H7 (cell line): Measurements from ENCODE around the gene GTF2H1. TPM values are rescaled to one million over a fixed set of nuclear protein-coding genes. Genes with fewer than 3 reads are reported as not detected.

ENCODE experiments used
- DNase-seq: peaks from one replicate; pipeline ENCODE4 v3.0.0; 2012
- H3K27me3 ChIP-seq: 2 replicates; pipeline ENCODE4 v1.6.0; 2011; ENCODE audit warnings: mild to moderate bottlenecking, low read length; ENCODE audit not compliant: control insufficient read depth, insufficient read depth
- H3K36me3 ChIP-seq: replicated peaks from 2 replicates; pipeline ENCODE4 v1.5.1; 2011; ENCODE audit warnings: low read length; ENCODE audit not compliant: control insufficient read depth, insufficient read depth
- H3K4me3 ChIP-seq: 2 replicates; pipeline ENCODE4 v1.5.1; 2011; ENCODE audit warnings: low read depth, mild to moderate bottlenecking, control low read depth, low read length, moderate library complexity; ENCODE audit not compliant: insufficient read depth
- total RNA-seq: library from RNA; depleted of rRNA; stranded (reverse); fragments of >200 nt; shearing (Covaris generic); gene quantifications from 2 replicates; pipeline ENCODE4 v1.2.3, GENCODE V29; 2014

The GTF2H1 gene
- total RNA-seq, 1 experiment from 2014 or later: 31.1 TPM

DNA sequence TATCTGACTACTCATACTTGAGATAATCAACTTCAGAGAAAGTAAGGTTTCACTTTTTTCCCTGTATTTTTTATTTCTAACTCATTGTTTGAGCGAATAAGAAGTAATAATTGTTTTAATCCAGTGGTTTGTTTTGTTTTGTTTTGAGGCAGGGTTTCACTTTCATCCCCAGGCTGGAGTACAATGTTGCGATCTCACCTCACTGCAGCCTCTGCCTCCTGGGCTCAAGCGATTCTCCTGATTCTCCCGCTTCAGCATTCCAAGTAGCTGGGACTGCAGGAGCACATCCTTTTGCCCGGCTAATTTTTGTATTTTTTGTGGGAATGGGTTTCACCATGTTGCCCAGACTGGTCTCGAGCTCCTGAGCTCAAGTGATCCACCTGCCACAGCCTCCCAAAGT, 8.6 kb downstream of the GTF2H1 start:
- H3K27me3 ChIP-seq: no peaks in the 10 kb centered on the region
- no peak for DNase-seq
- peaks cover 8% of the 10 kb centered on the region for H3K36me3 ChIP-seq
- no peak overlapping the region for H3K4me3 ChIP-seq

DNA sequence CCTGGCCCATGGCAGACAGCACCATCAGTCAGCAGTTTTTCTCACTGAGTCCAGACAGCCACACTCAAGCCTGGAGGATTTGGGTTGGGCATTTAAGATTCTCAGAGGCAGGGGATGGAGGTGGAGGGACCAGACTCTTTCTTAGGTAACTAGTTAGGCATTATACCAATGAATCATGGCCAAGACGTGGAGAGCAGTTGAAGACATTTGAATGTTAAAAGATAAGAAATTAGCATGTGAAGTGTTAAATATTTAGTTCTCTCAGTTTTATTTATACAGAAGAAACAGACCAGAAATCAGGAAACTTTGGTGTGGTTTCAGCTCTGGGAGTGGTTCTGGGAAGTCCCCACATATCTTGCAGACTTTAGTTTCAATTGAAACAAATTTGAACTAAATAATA, 9.9 kb downstream of the GTF2H1 start:
- H3K27me3 ChIP-seq: no peaks in the 10 kb centered on the region
- peaks cover 8% of the 10 kb centered on the region for H3K36me3 ChIP-seq
- H3K4me3 ChIP-seq: no peak overlapping the region
- peak; percentile 43 for DNase-seq

DNA sequence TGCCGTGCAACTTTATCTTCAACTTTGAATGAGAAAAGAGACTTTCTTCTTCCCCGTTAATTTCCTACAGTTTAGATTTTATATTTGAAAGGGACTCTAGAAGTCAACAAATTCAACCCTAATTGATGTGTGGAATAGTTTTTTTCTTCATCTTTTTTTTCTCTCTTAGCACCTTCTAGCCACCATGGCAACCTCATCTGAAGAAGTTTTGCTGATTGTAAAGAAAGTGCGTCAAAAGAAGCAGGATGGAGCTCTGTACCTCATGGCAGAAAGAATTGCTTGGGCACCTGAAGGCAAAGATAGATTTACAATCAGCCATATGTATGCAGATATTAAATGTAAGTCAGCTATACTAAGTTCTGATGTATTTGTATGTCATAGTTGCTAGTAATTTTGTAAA, 10.5 kb downstream of the GTF2H1 start:
- Histone ChIP-seq H3K27me3 (no peaks in the 10 kb centered on the region), H3K4me3 (no peak overlapping the region), H3K36me3 (peaks cover 8% of the 10 kb centered on the region)
- DNase-seq: no peak

DNA sequence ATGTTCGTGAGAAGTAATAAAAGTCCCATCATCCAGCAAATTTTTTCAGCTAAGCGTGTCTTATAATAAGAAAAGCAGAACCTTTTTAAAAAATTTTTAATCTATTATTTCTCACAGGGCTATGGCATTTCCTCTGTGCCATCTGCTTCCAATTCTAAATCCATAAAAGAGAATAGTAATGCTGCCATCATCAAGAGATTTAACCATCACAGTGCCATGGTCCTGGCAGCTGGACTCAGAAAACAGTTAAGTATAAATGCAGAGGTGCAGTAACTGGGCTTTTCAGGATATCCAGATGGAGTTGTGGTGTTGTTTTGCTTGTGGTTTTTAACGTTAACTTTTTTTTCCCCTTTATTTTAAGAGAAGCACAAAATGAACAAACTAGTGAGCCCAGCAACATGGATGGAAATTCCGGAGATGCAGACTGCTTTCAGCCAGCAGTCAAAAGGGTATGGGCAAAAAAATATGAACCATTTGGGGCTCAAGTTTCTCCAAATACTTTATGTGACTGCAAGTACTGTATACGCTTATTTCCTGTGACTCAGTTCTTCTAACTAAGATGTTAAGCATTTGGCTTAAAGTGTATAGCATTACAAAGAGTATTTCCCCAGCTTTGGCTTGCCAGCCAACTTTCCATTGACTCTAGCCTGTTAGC, 25.2 kb downstream of the GTF2H1 start:
- H3K27me3 ChIP-seq: no peaks in the 10 kb centered on the region
- no peak for DNase-seq

DNA sequence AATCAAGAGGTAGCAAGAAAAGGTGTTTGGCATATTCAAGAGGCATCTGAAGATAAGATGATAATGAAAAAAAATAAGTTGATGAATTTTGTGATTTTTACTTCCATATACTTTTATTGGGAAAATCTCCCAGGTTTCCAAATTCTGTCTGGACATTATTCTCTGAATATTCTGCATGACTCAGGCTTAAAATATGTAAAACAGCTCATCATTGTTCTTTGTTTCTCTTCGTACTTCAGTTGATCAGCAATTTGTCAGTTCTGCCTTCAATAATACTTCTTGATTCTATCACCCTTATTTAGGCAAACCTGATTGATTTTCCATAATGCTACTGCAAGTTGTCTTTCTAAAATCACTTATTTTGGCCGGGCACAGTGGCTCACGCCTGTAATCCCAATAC, 30.2 kb downstream of the GTF2H1 start:
- Histone ChIP-seq H3K36me3 (peaks cover 4% of the 10 kb centered on the region), H3K4me3 (no peak overlapping the region), H3K27me3 (no peaks in the 10 kb centered on the region)
- no peak for DNase-seq

More for the DNA sequence above, 25.2 kb downstream of the GTF2H1 start:
- Histone ChIP-seq H3K36me3 (peaks cover 7% of the 10 kb centered on the region), H3K4me3 (no peak overlapping the region)

DNA sequence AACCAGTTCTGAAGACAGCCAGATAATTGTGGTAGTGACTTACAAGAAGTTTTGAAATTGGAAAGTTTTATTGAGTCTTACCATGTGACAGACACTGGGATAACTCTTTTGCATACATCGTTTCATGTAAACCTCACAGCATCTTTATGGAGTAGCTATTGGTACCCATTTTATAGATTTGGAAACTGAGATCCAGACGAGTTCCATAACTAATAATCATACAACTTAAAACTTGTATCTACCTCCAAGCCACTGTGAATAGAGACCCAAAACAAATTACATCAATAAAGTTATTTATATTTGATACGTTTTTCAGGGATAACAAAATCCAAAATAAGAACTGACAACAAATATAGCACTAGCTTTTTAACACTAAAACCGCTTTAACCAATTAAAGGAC, 36.3 kb downstream of the GTF2H1 start:
- DNase-seq: no peak
- Histone ChIP-seq H3K4me3 (no peak overlapping the region), H3K36me3 (peaks cover 10% of the 10 kb centered on the region), H3K27me3 (no peaks in the 10 kb centered on the region)

DNA sequence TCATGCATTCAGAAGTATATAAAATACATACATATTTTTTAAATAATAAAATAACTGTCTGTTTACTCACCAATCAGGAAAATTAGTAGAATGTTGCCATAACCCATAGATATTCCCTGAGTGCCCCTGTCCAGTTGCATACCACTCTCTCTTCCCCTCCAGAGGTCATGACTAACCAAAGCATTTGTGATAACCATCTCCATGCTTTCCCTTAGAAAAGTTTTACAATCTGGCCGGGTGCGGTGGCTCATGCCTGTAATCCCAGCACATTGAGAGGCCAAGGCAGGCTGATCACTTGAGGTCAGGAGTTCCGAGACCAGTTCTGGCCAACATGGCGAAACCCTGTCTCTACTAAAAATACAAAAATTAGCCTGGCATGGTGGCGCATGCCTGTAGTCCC, 38.8 kb downstream of the GTF2H1 start:
- H3K4me3 ChIP-seq: no peak overlapping the region
- DNase-seq: no peak
- H3K27me3 ChIP-seq: no peaks in the 10 kb centered on the region
- peaks cover 12% of the 10 kb centered on the region for H3K36me3 ChIP-seq

DNA sequence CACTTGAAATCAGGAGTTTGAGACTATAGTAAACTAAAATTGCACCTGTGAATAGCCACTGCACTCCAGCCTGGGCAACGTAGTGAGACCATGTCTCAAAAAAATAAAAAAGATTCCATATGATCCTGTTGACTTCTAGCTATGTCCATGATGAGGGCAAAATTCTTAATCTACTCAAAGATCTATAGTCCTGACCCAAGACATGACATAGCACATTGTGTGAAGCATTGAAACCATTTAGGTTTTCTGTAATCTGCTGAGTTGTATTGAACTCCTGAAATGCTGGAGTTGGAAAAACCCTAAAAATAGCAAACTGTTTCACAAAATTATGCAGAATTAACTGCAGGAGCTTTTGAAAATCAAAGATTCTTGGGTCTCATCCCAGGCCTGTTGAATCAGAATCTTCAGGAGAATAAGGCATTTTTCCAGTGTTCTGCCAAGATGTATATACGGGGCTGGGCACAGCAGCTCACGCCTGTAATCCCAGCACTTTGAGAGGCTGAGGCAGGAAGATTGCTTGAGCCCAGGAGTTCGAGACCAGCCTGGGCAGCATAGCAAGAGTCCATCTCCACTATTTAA, 42.2 kb downstream of the GTF2H1 start:
- peaks cover 8% of the 10 kb centered on the region for H3K36me3 ChIP-seq
- no peak overlapping the region for H3K4me3 ChIP-seq
- no peak for DNase-seq
- H3K27me3 ChIP-seq: no peaks in the 10 kb centered on the region

DNA sequence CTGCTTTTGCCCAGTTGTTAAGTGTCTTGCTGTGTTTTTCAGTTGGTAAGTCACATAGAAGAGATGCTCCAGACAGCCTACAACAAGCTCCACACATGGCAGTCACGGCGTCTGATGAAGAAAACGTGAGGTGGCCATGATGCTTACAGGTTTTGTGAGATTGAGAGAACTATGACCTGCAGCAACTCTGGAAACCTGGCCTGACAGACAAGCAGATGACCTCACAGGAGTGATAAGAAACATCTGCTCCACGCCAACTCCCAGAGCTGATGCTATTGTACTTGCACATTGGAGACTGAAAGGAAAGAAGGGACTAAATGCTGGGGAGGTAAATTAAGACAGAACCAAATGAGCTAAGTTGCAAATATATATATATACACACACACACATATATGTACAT, 43.4 kb downstream of the GTF2H1 start:
- H3K36me3 ChIP-seq: peaks cover 8% of the 10 kb centered on the region
- no peaks in the 10 kb centered on the region for H3K27me3 ChIP-seq
- no peak for DNase-seq
- H3K4me3 ChIP-seq: no peak overlapping the region

DNA sequence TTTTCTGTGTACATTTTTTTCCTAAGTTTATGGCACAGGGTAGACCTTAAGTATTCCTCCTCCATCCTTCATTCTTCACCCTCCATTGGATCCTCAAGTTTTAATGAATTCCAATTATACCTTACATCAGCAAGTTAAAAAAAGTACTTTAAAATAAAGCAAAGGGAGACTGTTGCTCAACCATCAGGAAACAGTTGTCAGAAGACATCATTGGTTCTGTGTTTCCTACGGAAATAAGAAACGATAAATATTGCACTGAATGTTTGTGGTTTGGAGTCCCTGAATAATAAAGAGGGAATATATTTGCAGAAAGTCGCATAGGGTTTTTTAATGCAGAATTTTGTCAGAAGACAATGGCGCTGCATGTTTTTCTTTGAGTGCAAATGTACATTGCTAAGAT, 43.9 kb downstream of the GTF2H1 start:
- peaks cover 6% of the 10 kb centered on the region for H3K36me3 ChIP-seq

DNA sequence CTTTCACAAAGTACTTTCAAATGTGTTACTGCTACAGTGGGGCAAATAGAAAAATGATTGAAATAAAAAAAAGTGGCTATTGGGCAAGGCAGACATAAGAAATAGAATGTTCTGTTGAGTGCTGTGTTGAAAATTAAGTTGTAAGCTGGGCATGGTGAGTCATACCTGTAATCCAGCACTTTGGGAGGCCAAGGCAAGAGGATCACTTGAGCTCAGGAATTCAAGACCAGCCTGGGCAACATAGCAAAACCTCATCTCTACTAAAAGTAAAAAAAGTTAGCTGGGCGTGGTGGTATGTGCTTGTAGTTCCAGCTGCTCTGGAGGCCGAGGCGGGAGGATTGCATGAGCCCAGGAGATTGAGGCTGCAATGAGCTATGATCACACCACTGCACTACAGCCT, 45.1 kb downstream of the GTF2H1 start:
- Histone ChIP-seq H3K27me3 (no peaks in the 10 kb centered on the region), H3K36me3 (peaks cover 3% of the 10 kb centered on the region), H3K4me3 (no peak overlapping the region)
- no peak for DNase-seq

More for the DNA sequence above, 43.9 kb downstream of the GTF2H1 start:
- Histone ChIP-seq H3K4me3 (no peak overlapping the region), H3K27me3 (no peaks in the 10 kb centered on the region)
- no peak for DNase-seq

DNA sequence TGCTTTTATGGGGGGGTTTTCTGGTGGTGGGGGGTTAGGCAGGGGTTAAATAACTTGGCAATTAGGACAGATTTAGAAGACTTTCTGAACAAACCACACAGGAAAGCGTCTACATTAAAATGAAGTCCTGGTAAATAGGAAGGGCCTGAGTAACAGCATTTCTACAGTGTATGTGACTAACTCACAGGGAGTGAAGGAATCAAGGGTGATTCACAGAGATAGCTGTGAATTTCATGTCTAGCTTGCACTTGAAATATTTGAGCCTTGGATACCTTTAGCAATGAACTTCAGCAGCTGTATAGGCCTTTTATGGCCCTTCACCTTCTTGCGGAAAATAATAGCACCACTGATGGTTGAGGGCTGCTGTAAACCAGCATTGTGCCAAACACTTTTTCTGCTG, 45.9 kb downstream of the GTF2H1 start:
- Histone ChIP-seq H3K36me3 (peaks cover 3% of the 10 kb centered on the region), H3K27me3 (no peaks in the 10 kb centered on the region), H3K4me3 (no peak overlapping the region)
- no peak for DNase-seq

DNA sequence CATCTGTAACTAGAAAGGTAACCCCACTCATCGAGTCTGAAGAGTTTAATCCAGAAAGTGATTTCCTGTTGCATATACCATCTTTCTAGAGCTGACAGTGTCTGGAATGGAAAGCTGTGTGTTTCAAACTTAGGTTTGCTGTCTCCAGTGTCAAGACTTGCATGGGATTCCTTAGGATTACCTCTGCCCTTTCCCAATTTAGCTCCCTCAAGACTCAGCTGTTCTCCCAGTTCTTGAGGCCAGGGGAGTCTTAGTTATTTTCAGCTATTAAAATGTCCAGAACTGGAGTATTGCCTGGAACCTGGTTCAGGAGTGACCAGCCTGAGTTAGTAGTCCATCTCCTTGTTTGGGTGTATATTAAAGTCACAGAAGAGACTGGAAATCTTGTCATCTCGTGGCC, 47.0 kb downstream of the GTF2H1 start:
- Histone ChIP-seq H3K4me3 (no peak overlapping the region), H3K27me3 (no peaks in the 10 kb centered on the region), H3K36me3 (peaks cover 3% of the 10 kb centered on the region)
- no peak for DNase-seq

DNA sequence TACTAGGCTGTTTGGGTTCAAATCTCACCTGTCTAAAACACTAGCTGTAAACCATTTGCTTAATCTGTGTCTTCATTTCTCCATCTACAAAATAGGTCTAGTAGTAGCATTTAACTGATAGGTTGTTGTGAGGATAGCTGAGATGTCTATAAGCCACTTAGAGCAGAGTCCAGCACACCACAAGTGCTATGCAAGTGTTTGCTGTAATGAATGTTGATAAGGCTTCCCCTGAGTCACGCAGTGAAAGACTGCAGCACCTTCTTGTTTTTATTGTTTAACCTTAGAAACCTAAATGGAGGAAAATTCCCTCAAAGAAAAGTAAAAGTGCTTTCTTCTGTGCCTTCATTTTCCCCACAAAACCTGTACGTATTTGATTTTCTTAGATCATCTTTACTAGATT, 48.9 kb downstream of the GTF2H1 start:
- no peak for DNase-seq
- H3K4me3 ChIP-seq: no peak overlapping the region
- H3K36me3 ChIP-seq: no peaks in the 10 kb centered on the region; the same call in 1 of the 2 replicates
- H3K27me3 ChIP-seq: no peaks in the 10 kb centered on the region

DNA sequence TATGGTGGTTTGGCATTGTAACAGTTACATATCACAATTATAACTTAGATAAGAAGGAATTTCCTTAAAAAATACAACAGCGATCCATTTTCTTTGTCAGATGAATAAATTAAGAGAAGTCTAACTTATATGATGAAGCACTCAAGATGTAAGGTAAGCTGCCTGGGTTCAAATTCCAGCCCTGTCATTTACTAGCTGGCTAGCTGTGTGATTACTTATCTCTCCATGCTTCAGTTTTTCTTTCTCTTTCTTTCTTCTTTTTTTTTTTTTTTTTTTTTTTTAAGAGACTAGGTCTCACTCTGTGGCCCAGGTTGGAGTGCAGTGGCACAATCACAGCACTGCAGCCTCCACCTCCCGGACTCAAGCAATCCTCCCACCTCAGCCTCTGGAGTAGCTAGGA, 49.8 kb downstream of the GTF2H1 start:
- no peak for DNase-seq
- Histone ChIP-seq H3K4me3 (no peak overlapping the region), H3K36me3 (no peaks in the 10 kb centered on the region), H3K27me3 (no peaks in the 10 kb centered on the region)

DNA sequence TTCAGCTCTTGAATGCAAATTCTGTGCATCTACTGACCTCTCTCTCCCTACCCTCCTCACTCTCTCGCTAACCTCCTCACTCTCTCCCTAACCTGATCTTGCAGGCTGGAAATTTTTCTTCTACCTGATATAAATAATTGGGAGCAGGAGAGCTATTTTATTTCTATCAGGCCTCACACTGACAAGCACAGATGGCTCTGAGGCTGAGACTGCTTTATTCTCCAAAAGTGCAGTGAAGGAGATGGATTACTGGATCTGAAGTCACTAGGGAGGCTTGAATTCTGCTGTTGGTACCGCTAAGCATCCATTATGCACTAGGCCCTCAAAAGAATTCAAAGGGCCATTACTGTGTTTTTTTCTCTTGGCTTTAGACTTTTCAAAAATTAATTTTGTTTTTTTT, 52.6 kb downstream of the GTF2H1 start:
- DNase-seq: no peak

More for the DNA sequence above, 52.6 kb downstream of the GTF2H1 start:
- no peaks in the 10 kb centered on the region for H3K36me3 ChIP-seq
- H3K27me3 ChIP-seq: no peaks in the 10 kb centered on the region
- H3K4me3 ChIP-seq: no peak overlapping the region
